Retinal pigment epithelial cell (primary cell): ENCODE measurements around the gene ST6GAL1.
"Not testable (repeated sequence)": the region's sequence is repeated elsewhere in the genome, so short reads cannot be mapped to it uniquely, and the experiment has no call there.

Source experiments
- DNase-seq: peaks from one replicate; pipeline ENCODE4 v3.0.0-alpha.2; 2010; ENCODE audit warnings: low read depth
- H3K4me3 ChIP-seq: 2 replicates; pipeline ENCODE4 v1.5.1; 2011; ENCODE audit warnings: mild to moderate bottlenecking, low read length, control low read depth, moderate library complexity
- CTCF ChIP-seq: conservative IDR thresholded peaks from 2 replicates; pipeline ENCODE4 v1.5.1; 2011; ENCODE audit warnings: low read depth, low read length, control low read depth, inconsistent platforms

The ST6GAL1 gene

DNA sequence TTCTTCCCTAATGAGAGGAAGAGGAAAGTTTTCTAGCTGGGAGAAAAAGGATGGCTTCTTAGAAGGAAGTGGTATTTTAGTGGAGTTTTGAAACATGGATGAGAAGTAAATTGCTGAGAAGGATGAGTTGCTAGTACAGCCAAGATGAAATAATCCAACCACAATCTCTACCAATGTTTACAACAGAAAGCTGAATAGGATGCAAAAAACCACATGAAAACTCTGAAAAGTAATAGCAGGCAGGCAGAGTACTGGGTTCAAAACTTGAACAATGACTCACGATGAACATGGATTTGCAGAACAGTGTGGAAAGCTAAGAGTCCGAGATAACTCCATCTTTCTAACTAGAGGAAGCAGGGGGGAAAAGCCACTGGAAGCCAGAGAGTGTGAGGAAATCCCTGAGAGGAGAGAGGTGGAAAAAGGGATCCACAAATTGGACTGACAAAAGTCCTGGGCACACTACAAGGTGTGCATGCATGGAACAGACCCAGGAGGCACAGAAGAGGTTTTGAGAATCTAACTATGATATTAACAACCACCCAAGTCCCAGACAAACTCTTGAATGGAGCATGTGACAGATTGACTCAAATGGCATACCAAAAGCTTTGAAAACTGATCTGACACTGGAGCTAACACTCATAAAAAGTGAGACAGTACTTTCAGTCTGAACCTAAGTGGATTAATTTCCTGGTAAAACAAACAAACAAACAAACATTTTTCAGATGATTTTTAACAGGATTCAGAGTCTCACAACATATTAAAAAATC lies 76.7 kb downstream of the ST6GAL1 start:
- no peak for TF ChIP-seq CTCF
- H3K4me3 ChIP-seq, result no peak overlapping the region

GRCh38 chr3:187010382-187010781 lies 80.1 kb downstream of the ST6GAL1 start:
- not testable (repeated sequence) for DNase-seq, H3K4me3 ChIP-seq

More for the DNA sequence above, 76.7 kb downstream of the ST6GAL1 start:
- DNase-seq, result no peak

DNA sequence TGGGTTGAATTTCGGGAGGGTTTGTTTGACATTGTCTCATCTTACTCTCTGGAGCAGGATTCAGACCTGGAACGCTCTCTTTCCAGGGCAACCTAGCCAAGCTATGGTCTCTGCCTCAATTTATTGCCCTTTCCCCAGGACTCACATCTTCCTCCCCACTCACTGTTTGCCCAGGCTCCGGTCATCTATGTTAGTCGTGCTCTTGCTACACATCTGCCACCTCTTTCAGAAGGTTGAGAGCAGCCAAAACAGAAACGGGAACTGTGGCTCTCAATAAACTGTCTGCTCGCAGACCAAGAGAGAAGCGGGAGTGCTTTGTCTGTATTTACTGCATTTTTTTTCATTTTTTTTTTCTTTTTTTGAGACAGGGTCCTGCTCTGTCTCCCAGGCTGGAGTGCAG lies 81.6 kb downstream of the ST6GAL1 start:
- DNase-seq, result no peak
- H3K4me3 ChIP-seq, result no peak overlapping the region
- TF ChIP-seq CTCF, result no peak

DNA sequence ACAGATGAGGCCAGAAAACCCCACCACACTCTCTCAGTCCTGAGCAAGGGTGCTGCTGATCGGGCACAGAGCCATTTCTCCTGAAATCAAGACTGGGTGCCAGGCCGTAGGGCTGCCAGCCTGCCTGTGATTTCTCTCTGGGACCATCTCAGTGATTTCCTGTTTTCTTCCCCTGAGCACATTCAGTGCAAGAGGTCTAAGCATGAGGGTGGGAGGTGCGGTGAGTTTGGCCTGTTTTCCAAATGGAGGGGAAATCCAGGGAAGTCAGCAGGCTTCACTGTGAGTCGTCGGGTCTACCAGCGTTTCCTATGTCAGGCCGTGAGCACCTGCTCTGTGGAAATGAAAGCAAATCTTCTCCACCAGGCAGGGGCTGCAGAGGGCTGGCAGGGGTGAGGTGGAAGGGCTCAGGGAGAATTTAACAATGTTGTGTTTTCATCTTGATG lies 82.3 kb downstream of the ST6GAL1 start:
- no peak overlapping the region for H3K4me3 ChIP-seq
- no peak for TF ChIP-seq CTCF
- DNase-seq, result no peak

GRCh38 chr3:187013159-187013716 lies 82.9 kb downstream of the ST6GAL1 start:
- H3K4me3 ChIP-seq, result no peak overlapping the region
- DNase-seq, result no peak
- TF ChIP-seq CTCF, result no peak

DNA sequence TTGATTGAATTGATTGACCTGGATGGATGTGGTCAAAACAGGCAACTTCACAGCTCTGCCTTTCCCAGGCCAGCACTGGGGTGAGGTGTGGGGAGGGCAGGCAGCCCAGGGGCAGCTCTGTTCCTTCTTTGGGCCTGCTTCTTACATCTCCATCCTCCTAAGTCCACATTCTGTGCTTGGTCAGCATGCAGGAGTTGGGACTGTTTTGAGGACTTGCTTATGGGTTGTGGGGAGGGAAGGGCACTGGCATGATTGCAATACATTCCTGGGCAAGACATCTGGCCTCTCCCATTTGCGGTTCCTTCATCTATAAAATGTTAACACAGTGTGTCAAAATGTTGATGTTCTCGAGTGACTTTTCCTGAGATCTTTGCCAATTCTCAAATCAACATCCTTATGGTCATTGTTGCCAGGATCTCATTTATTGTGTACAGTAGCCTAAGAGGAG lies 84.1 kb downstream of the ST6GAL1 start:
- TF ChIP-seq CTCF, result no peak
- H3K4me3 ChIP-seq, result no peak overlapping the region
- no peak for DNase-seq

DNA sequence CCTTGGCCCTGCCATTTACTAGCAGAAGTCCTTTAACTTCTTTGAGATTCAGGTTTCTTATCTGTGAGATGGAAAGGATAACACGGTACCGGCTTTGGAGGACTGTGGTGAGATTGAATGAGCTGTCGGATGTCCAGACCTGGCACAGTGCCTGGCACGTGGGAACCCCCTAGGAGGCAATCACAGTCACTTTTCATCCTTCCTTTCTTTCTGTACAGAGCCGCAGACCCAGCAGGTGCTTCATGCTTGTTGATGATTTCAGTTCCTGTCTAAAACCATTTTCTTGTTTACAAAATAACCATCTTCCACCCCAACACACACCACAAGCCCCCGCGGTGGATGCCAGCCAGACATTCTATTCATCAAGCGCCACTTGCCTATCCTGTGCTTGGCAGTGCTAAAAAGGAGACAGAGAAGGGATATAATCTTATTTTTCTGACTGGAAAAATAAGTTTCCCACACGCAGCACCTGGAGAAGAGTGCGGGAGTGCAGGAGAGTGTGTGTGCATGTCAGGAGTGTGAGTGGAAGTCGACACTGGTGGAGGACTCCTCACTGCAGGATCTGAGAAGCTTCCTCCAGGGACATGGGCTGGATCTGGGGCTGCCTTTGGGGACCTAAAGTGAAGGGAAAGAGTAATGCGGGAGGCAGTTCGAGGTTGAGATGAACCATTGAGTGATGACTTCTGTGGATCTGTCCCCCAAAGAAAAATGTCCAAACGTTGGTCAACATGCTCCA lies 85.7 kb downstream of the ST6GAL1 start:
- no peak overlapping the region for H3K4me3 ChIP-seq
- TF ChIP-seq CTCF, result no peak

More for the DNA sequence above, 85.7 kb downstream of the ST6GAL1 start:
- no peak for DNase-seq
